ENCODE data around the gene HPS6.

Gene HPS6

GRCh38 chr10:102020938-102021337, 44.2 kb upstream of the HPS6 start:
- H3K27me3 ChIP-seq (ENCODE audit: control insufficient read depth, low read length), result no peaks in the 10 kb centered on the region
- H3K4me1 ChIP-seq (ENCODE audit: control insufficient read depth, low read length), result no peaks in the 10 kb centered on the region
- peaks cover 8% of the 10 kb centered on the region for H3K36me3 ChIP-seq (ENCODE audit: control insufficient read depth, low read length)

GRCh38 chr10:102024799-102025198, 40.4 kb upstream of the HPS6 start:
- no peak for TF ChIP-seq CTCF (IDR thresholded peaks at IDR 0.05; ENCODE audit: low read depth, low read length, poor library complexity, severe bottlenecking)
- TF ChIP-seq EZH2phosphoT487 (IDR thresholded peaks at IDR 0.05; ENCODE audit: borderline replicate concordance, low read length), result no peak
- no peak overlapping the region for H3K27ac ChIP-seq (ENCODE audit: low read depth, low read length)
- H3F3A ChIP-seq (ENCODE audit: control insufficient read depth, insufficient read depth), result no peaks in the 10 kb centered on the region
- H3K4me2 ChIP-seq (ENCODE audit: low read length), result no peak overlapping the region
- H3K9me2 ChIP-seq (replicated peaks; ENCODE audit: control insufficient read depth, low read length), result no peaks in the 10 kb centered on the region
- H4K20me1 ChIP-seq (ENCODE audit: control insufficient read depth, insufficient read depth, low read depth, low read length), result no peaks in the 10 kb centered on the region
- H3K79me2 ChIP-seq (ENCODE audit: control insufficient read depth, low read length), result no peaks in the 10 kb centered on the region
- H3K27me3 ChIP-seq (ENCODE audit: control insufficient read depth, low read length), result no peaks in the 10 kb centered on the region
- H3K36me3 ChIP-seq (ENCODE audit: control insufficient read depth, low read length), result peaks cover 28% of the 10 kb centered on the region
- H3K9me3 ChIP-seq (ENCODE audit: control insufficient read depth, insufficient read depth, low read length), result no peaks in the 10 kb centered on the region; the same call in 1 of the 2 replicates
- H3K4me3 ChIP-seq (ENCODE audit: low read length), result no peak overlapping the region
- no peaks in the 10 kb centered on the region for H3K4me1 ChIP-seq (ENCODE audit: control insufficient read depth, low read length)

More at GRCh38 chr10:102020938-102021337, 44.2 kb upstream of the HPS6 start:
- Histone ChIP-seq H3K4me2 (ENCODE audit: low read length) (no peak overlapping the region), H3K9me3 (ENCODE audit: control insufficient read depth, insufficient read depth, low read length) (no peaks in the 10 kb centered on the region; the same call in 1 of the 2 replicates), H3K27ac (ENCODE audit: low read depth, low read length) (no peak overlapping the region), H3K9me2 (replicated peaks; ENCODE audit: control insufficient read depth, low read length) (no peaks in the 10 kb centered on the region), H4K20me1 (ENCODE audit: control insufficient read depth, insufficient read depth, low read depth, low read length) (no peaks in the 10 kb centered on the region), H3K79me2 (ENCODE audit: control insufficient read depth, low read length) (no peaks in the 10 kb centered on the region), H3F3A (ENCODE audit: control insufficient read depth, insufficient read depth) (no peaks in the 10 kb centered on the region), H3K4me3 (ENCODE audit: low read length) (no peak overlapping the region)
- no peak for TF ChIP-seq EZH2phosphoT487 (IDR thresholded peaks at IDR 0.05; ENCODE audit: borderline replicate concordance, low read length)
- TF ChIP-seq CTCF (IDR thresholded peaks at IDR 0.05; ENCODE audit: low read depth, low read length, poor library complexity, severe bottlenecking), result no peak

- H3K4me2 ChIP-seq (ENCODE audit: low read length), result no peak overlapping the region
- no peaks in the 10 kb centered on the region for H4K20me1 ChIP-seq (ENCODE audit: control insufficient read depth, insufficient read depth, low read depth, low read length)
- no peaks in the 10 kb centered on the region for H3K9me3 ChIP-seq (ENCODE audit: control insufficient read depth, insufficient read depth, low read length)
- no peaks in the 10 kb centered on the region for H3F3A ChIP-seq (ENCODE audit: control insufficient read depth, insufficient read depth)
- no peak overlapping the region for H3K4me3 ChIP-seq (ENCODE audit: low read length)
- H3K79me2 ChIP-seq (ENCODE audit: control insufficient read depth, low read length), result no peaks in the 10 kb centered on the region
- H3K27ac ChIP-seq (ENCODE audit: low read depth, low read length), result no peak overlapping the region
- no peaks in the 10 kb centered on the region for H3K9me2 ChIP-seq (replicated peaks; ENCODE audit: control insufficient read depth, low read length)
- peaks cover 27% of the 10 kb centered on the region for H3K36me3 ChIP-seq (ENCODE audit: control insufficient read depth, low read length)
- TF ChIP-seq CTCF (IDR thresholded peaks at IDR 0.05; ENCODE audit: low read depth, low read length, poor library complexity, severe bottlenecking) (no peak), EZH2phosphoT487 (IDR thresholded peaks at IDR 0.05; ENCODE audit: borderline replicate concordance, low read length) (no peak)
- no peaks in the 10 kb centered on the region for H3K27me3 ChIP-seq (ENCODE audit: control insufficient read depth, low read length)
- no peaks in the 10 kb centered on the region for H3K4me1 ChIP-seq (ENCODE audit: control insufficient read depth, low read length)
These were observed 37.9 kb upstream of the HPS6 start for GRCh38 chr10:102027261-102027660.
